GM12878 (cell line): ENCODE data around the gene ITGA3. TPM values are rescaled to one million over a fixed set of nuclear protein-coding genes. Genes with fewer than 3 reads are reported as not detected.

Experiments
- ATAC-seq: fragments of 200-7000 bp; cut with Tn5 transposase; 3 replicates; pipeline ENCODE4 v1.9.1; 2020; ENCODE audit warnings: mild to moderate bottlenecking, moderate library complexity
- BruUV-seq: library from RNA; stranded (reverse); fragments of 400-500 nt; replicated peaks from 2 replicates; lab custom pipeline; 2021; lab: Mats Ljungman, UMichigan
- CTCF ChIA-PET: fragments of 300-600 bp; sonication (Branson Sonifier 250); formaldehyde crosslinking; extraction: SDS; loops from one replicate; lab custom pipeline; 2021; ENCODE audit warnings: inconsistent platforms; lab: Yijun Ruan, JAX
- POLR2A ChIA-PET: fragments of 350-600 bp; formaldehyde crosslinking; extraction: SDS; loops from one replicate; lab custom pipeline; 2021; ENCODE audit warnings: inconsistent platforms; lab: Charles Lee
- RAD21 ChIA-PET: fragments of 300-600 bp; sonication (Branson Sonifier 250); formaldehyde crosslinking; loops from one replicate; lab custom pipeline; 2023; ENCODE audit warnings: antibody characterized with exemption; ENCODE audit not compliant: unreplicated experiment; lab: Charles Lee
- SMC1A ChIA-PET: fragments of 300-600 bp; sonication (Branson Sonifier 250); formaldehyde crosslinking; loops from one replicate; lab custom pipeline; 2023; ENCODE audit not compliant: unreplicated experiment, uncharacterized antibody; lab: Charles Lee
- DNase-seq: peaks from one replicate; pipeline ENCODE4 v3.0.0-alpha.2; 2011; ENCODE audit warnings: low read depth, low spot score
- FAIRE-seq: peaks from 3 replicates; lab custom pipeline; 2011; peaks lifted over from hg19 to GRCh38; lab: Jason Lieb, UNC
- H2AFZ ChIP-seq: 2 replicates; pipeline ENCODE4 v1.6.0; 2011; ENCODE audit warnings: low read depth, low read length, control low read depth; ENCODE audit not compliant: control insufficient read depth
- H3K27ac ChIP-seq: 2 replicates; pipeline ENCODE4 v1.5.1; 2011; ENCODE audit warnings: control low read depth; ENCODE audit not compliant: control insufficient read depth, insufficient read depth
- H3K27me3 ChIP-seq, 2 experiments: replicated peaks in 1 of 2; 2 replicates each; pipeline versions ENCODE4 v1.6.0 to v1.6.1; 2011; ENCODE audit warnings: low read length in 1 of 2; ENCODE audit not compliant: control insufficient read depth in 2 of 2, insufficient read depth in 2 of 2
- H3K36me3 ChIP-seq, 2 experiments: 2 replicates each; pipeline ENCODE4 v1.5.1; 2011; ENCODE audit warnings: low read length in 1 of 2; ENCODE audit not compliant: control insufficient read depth in 2 of 2, insufficient read depth in 2 of 2
- H3K4me1 ChIP-seq: 2 replicates; pipeline ENCODE4 v1.6.1; 2011; ENCODE audit warnings: mild to moderate bottlenecking, low read length, moderate library complexity, mixed read lengths; ENCODE audit not compliant: control insufficient read depth, insufficient read depth
- H3K4me2 ChIP-seq: 2 replicates; pipeline ENCODE4 v1.6.0; 2011; ENCODE audit warnings: control low read depth; ENCODE audit not compliant: control insufficient read depth, insufficient read depth
- H3K4me3 ChIP-seq: fragments of 200-600 bp; sonication (generic); 2 replicates; pipeline ENCODE4 v1.5.1; 2016
- H3K79me2 ChIP-seq: 2 replicates; pipeline ENCODE4 v1.6.0; 2011; ENCODE audit warnings: low read length; ENCODE audit not compliant: control insufficient read depth, insufficient read depth
- H3K9ac ChIP-seq: 2 replicates; pipeline ENCODE4 v1.8.0; 2011; ENCODE audit warnings: low read length, control low read depth, mixed read lengths; ENCODE audit not compliant: control insufficient read depth, insufficient read depth
- H3K9me3 ChIP-seq: replicated peaks from 3 replicates; pipeline ENCODE4 v1.5.1; 2011; ENCODE audit warnings: mild to moderate bottlenecking, low read length; ENCODE audit not compliant: control insufficient read depth, insufficient read depth
- H4K20me1 ChIP-seq: 2 replicates; pipeline ENCODE4 v1.6.0; 2011; ENCODE audit not compliant: control insufficient read depth, insufficient read depth
- CBX5 ChIP-seq: sonication (generic); IDR thresholded peaks from 2 replicates; pipeline ENCODE4 v1.6.1; 2016; ENCODE audit warnings: low read depth, moderate library complexity, mild to moderate bottlenecking, inconsistent platforms
- CEBPB ChIP-seq, 2 experiments: fragments of 150-350 bp in 1 of 2; IDR thresholded peaks; 2 replicates each; pipeline ENCODE4 v1.6.1; 2012 to 2014; ENCODE audit warnings: low read depth in 2 of 2, low read length in 2 of 2, borderline replicate concordance in 1 of 2, inconsistent platforms in 1 of 2
- CREM ChIP-seq: IDR thresholded peaks from 2 replicates; pipeline ENCODE4 v1.6.1; 2014; ENCODE audit warnings: antibody characterized with exemption, low read depth
- ESRRA ChIP-seq: IDR thresholded peaks from 2 replicates; pipeline ENCODE4 v1.6.1; 2012; ENCODE audit warnings: mild to moderate bottlenecking, low read length, improper control_type of control experiment
- ETV6 ChIP-seq, 2 experiments: fragments of 450-650 bp in 1 of 2; IDR thresholded peaks in 1 of 2; conservative IDR thresholded peaks in 1 of 2; 2 replicates each; pipeline ENCODE4 v1.6.1; 2014; ENCODE audit warnings: antibody characterized with exemption in 1 of 2, borderline replicate concordance in 1 of 2, low read depth in 1 of 2, mild to moderate bottlenecking in 1 of 2, moderate library complexity in 1 of 2
- FOXK2 ChIP-seq: fragments of 450-650 bp; IDR thresholded peaks from 2 replicates; pipeline ENCODE4 v1.6.1; 2017; ENCODE audit warnings: mild to moderate bottlenecking, moderate library complexity
- MLLT1 ChIP-seq: fragments of 450-650 bp; IDR thresholded peaks from 2 replicates; pipeline ENCODE4 v1.6.1; 2016; ENCODE audit warnings: mild to moderate bottlenecking
- NFYA ChIP-seq: IDR thresholded peaks from 2 replicates; pipeline ENCODE4 v1.6.1; 2011; ENCODE audit warnings: low read depth, mild to moderate bottlenecking, low read length, improper control_type of control experiment, borderline replicate concordance
- PAX5 ChIP-seq: IDR thresholded peaks from 2 replicates; pipeline ENCODE4 v1.6.1; 2011; ENCODE audit warnings: low read depth, low read length, borderline replicate concordance
- PAX8 ChIP-seq: fragments of 450-650 bp; IDR thresholded peaks from 2 replicates; pipeline ENCODE4 v1.6.1; 2017; ENCODE audit warnings: mild to moderate bottlenecking, moderate library complexity
- RAD21 ChIP-seq: IDR thresholded peaks from 2 replicates; pipeline ENCODE4 v1.6.1; 2011; ENCODE audit warnings: mild to moderate bottlenecking, low read depth, low read length, moderate library complexity; ENCODE audit not compliant: insufficient read depth
- STAT1 ChIP-seq: fragments of 450-650 bp; conservative IDR thresholded peaks from 2 replicates; pipeline ENCODE4 v1.6.1; 2014; ENCODE audit warnings: antibody characterized with exemption, mild to moderate bottlenecking
- ZZZ3 ChIP-seq: IDR thresholded peaks from 2 replicates; pipeline ENCODE4 v1.6.1; 2011; ENCODE audit warnings: low read depth; ENCODE audit not compliant: control insufficient read depth, insufficient read length
- WGBS: methylation state at CpG from one replicate; pipeline ENCODE4 v1.1.6; 2016; ENCODE audit warnings: low lambda C conversion rate; ENCODE audit not compliant: insufficient replicate concordance, insufficient coverage; ENCODE audit errors: missing lambda C conversion rate; 5-methylcytosine and 5-hydroxymethylcytosine counted together
- in situ Hi-C: fragments of 300-500 bp; cut with MboI; formaldehyde crosslinking; loops from 9 replicates; pipeline ENCODE4 v1.14.3; 2018; ENCODE audit warnings: mixed read lengths
- intact Hi-C: fragments of 100-400 bp; cut with micrococcal nuclease; formaldehyde crosslinking; loops from one replicate; pipeline ENCODE4 v1.14.2; 2022; ENCODE audit not compliant: unreplicated experiment
- polyA plus RNA-seq, 11 experiments: library from polyadenylated mRNA; depleted of rRNA in 4 of 11; unstranded in 6 of 11; stranded (reverse) in 5 of 11; fragments of >200 nt; fragmentation: Nextera tagmentation in 4 of 11; fragmentation: Illumina TruSeq in 1 of 11; extraction: Ambion mirVana in 4 of 11; extraction: Trizol in 1 of 11; gene quantifications; 1 replicate in 1 of 11; 2 replicates in 10 of 11; pipeline versions ENCODE4 v1.2.1 to v1.2.3, GENCODE V29; 2011 to 2016; ENCODE audit warnings: inconsistent platforms in 2 of 11, missing spikeins in 2 of 11, low read depth in 1 of 11
- total RNA-seq, 4 experiments: library from RNA; depleted of rRNA in 3 of 4; stranded (reverse); fragments of >200 nt in 3 of 4; fragmentation: Illumina TruSeq in 1 of 4; extraction: Trizol in 1 of 4; gene quantifications; 2 replicates each; pipeline versions ENCODE4 v1.2.1 to v1.2.3, GENCODE V29; 2013 to 2021

ITGA3 gene
- total and polyA plus RNA-seq, 10 of the 15 experiments (the other 5 are each of a cell fraction or from before 2014, with no cell fraction given) = 0.29 to 13.4 (median 6.6) TPM

- DNase-seq (no peak), ATAC-seq (no peak)
- Histone ChIP-seq H3K27me3 (peaks cover 6 to 9% of the 10 kb centered on the region in 2 experiments), H3K4me2 (no peak overlapping the region), H3K27ac (no peak overlapping the region), H3K36me3 (no peaks in the 10 kb centered on the region)
- ChIA-PET SMC1A (no interaction called here), RAD21 (interaction anchor here (1.1 kb wide), 1 partner anchor 46 kb away, joined by 4 read pairs; no protein-coding TSS in a partner anchor), POLR2A (interaction anchor here (1.0 kb wide), 1 partner anchor 8 kb away, joined by 4 read pairs; no protein-coding TSS in a partner anchor)
- in situ Hi-C loops (no loop called here), intact Hi-C loops (no loop called here)
- TF ChIP-seq STAT1 (no peak), CBX5 (no peak), PAX5 (no peak), RAD21 (no peak), NFYA (no peak), ESRRA (no peak), PAX8 (no peak), CEBPB (IDR thresholded peaks at IDR 0.05; ENCODE audit: borderline replicate concordance in 1 of 2, low read depth in 2 of 2, low read length in 2 of 2) (no peak), FOXK2 (no peak), CREM (no peak), ZZZ3 (no peak), ETV6 (conservative IDR thresholded peaks at IDR 0.05 in 1 of 2, IDR thresholded peaks at IDR 0.05 in 1 of 2; ENCODE audit: borderline replicate concordance in 1 of 2, low read depth in 1 of 2) (no peak), MLLT1 (no peak)
- TF ChIP-seq, all 136 proteins: peak for 0
- Histone ChIP-seq H4K20me1 (no peaks in the 10 kb centered on the region), H3K79me2 (no peaks in the 10 kb centered on the region), H3K9ac (no peak overlapping the region), H3K4me1 (peaks cover 4% of the 10 kb centered on the region; the same call in 1 of the 2 replicates), H3K4me3 (no peak overlapping the region), H3K9me3 (no peaks in the 10 kb centered on the region), H2AFZ (no peak overlapping the region)
- BruUV-seq = no TSS peak
- WGBS = 38% methylated on average over 12 of the region's 12 CpGs
- CTCF ChIA-PET = interaction anchor here (0.7 to 5.0 kb wide), 7 partner anchors 9 to 46 kb away, joined by 3 to 21 read pairs (median 6); partner anchors contain the start of gene PDK2
- no peak for FAIRE-seq
These were observed 67.9 kb downstream of the ITGA3 start for GRCh38 chr17:50123649-50124349.
